ENCODE measurements around the gene PRKACB. TPM values are rescaled to one million over a fixed set of nuclear protein-coding genes. Genes with fewer than 3 reads are reported as not detected.

PRKACB gene
- total RNA-seq, 2 donors from 2014 or later, result 9.6 to 18.2 TPM

GRCh38 chr1:84181350-84182005 is 37.4 kb downstream of the PRKACB start:
- no peak overlapping the region for H3K27ac ChIP-seq
- TF ChIP-seq CTCF (IDR thresholded peaks at IDR 0.05), result no peak
- no peak for TF ChIP-seq POLR2A (IDR thresholded peaks at IDR 0.05)
- ATAC-seq, result no peak
- intact Hi-C loops (cut with DNase I), result no loop called here
- no peak overlapping the region for H3K4me3 ChIP-seq
- H3K9me3 ChIP-seq, result no peaks in the 10 kb centered on the region
- no peak for DNase-seq
- no peaks in the 10 kb centered on the region for H3K4me1 ChIP-seq
- peaks cover 0 to 2% of the 10 kb centered on the region in 2 donors for H3K36me3 ChIP-seq (replicated peaks in 1 of 2; ENCODE audit: insufficient read depth in 1 of 2, low read depth in 2 of 2)
- no peaks in the 10 kb centered on the region for H3K27me3 ChIP-seq

- peaks cover 0 to 3% of the 10 kb centered on the region in 2 donors for H3K36me3 ChIP-seq (replicated peaks in 1 of 2; ENCODE audit: insufficient read depth in 1 of 2, low read depth in 2 of 2)
- intact Hi-C loops (cut with DNase I), result no loop called here
- H3K27me3 ChIP-seq, result no peaks in the 10 kb centered on the region
- H3K4me1 ChIP-seq, result no peaks in the 10 kb centered on the region
- no peaks in the 10 kb centered on the region for H3K9me3 ChIP-seq
- ATAC-seq, result no peak
- H3K27ac ChIP-seq, result no peak overlapping the region
- 82 to 83% methylated on average over 1 of the region's 1 CpG for WGBS, 2 donors
- TF ChIP-seq POLR2A (IDR thresholded peaks at IDR 0.05) (no peak), CTCF (IDR thresholded peaks at IDR 0.05) (no peak)
- DNase-seq, result no peak
- H3K4me3 ChIP-seq, result no peak overlapping the region
Measured at GRCh38 chr1:84190455-84190854, 46.4 kb downstream of the PRKACB start.

GRCh38 chr1:84192681-84193080 is 48.6 kb downstream of the PRKACB start:
- no peak for TF ChIP-seq CTCF (IDR thresholded peaks at IDR 0.05)
- no peak for TF ChIP-seq POLR2A (IDR thresholded peaks at IDR 0.05)

GRCh38 chr1:84198832-84199231 is 54.8 kb downstream of the PRKACB start:
- intact Hi-C loops (cut with DNase I), result no loop called here
- no peak overlapping the region for H3K27ac ChIP-seq
- no peak for ATAC-seq
- H3K4me3 ChIP-seq, result no peak overlapping the region
- H3K27me3 ChIP-seq, result no peaks in the 10 kb centered on the region
- DNase-seq, result no peak
- no peak for TF ChIP-seq POLR2A (IDR thresholded peaks at IDR 0.05)
- TF ChIP-seq CTCF (IDR thresholded peaks at IDR 0.05), result no peak
- H3K36me3 ChIP-seq (replicated peaks in 1 of 2; ENCODE audit: insufficient read depth in 1 of 2, low read depth in 2 of 2), result peaks cover 2 to 5% of the 10 kb centered on the region in 2 donors
- no peaks in the 10 kb centered on the region for H3K4me1 ChIP-seq
- H3K9me3 ChIP-seq, result no peaks in the 10 kb centered on the region
- WGBS, 2 donors, result 93 to 94% methylated on average over 6 of the region's 6 CpGs

More at GRCh38 chr1:84192681-84193080, 48.6 kb downstream of the PRKACB start:
- H3K27me3 ChIP-seq, result no peaks in the 10 kb centered on the region
- DNase-seq, result no peak
- H3K4me3 ChIP-seq, result no peak overlapping the region
- H3K36me3 ChIP-seq (replicated peaks in 1 of 2; ENCODE audit: insufficient read depth in 1 of 2, low read depth in 2 of 2), result no peaks in the 10 kb centered on the region
- intact Hi-C loops (cut with DNase I), result no loop called here
- no peaks in the 10 kb centered on the region for H3K9me3 ChIP-seq
- 73 to 80% methylated on average over 3 of the region's 3 CpGs for WGBS, 2 donors
- H3K27ac ChIP-seq, result no peak overlapping the region
- H3K4me1 ChIP-seq, result no peaks in the 10 kb centered on the region
- ATAC-seq, result no peak

GRCh38 chr1:84199257-84199656 is 55.2 kb downstream of the PRKACB start:
- H3K36me3 ChIP-seq (replicated peaks in 1 of 2; ENCODE audit: insufficient read depth in 1 of 2, low read depth in 2 of 2), result peaks cover 2 to 5% of the 10 kb centered on the region in 2 donors
- no peaks in the 10 kb centered on the region for H3K4me1 ChIP-seq
- TF ChIP-seq CTCF (IDR thresholded peaks at IDR 0.05) (no peak), POLR2A (IDR thresholded peaks at IDR 0.05) (no peak)
- no peak overlapping the region for H3K27ac ChIP-seq
- H3K9me3 ChIP-seq, result no peaks in the 10 kb centered on the region
- intact Hi-C loops (cut with DNase I), result no loop called here
- no peak for ATAC-seq
- H3K4me3 ChIP-seq, result no peak overlapping the region
- no peak for DNase-seq
- 83 to 100% methylated on average over 1 of the region's 1 CpG for WGBS, 2 donors
- H3K27me3 ChIP-seq, result no peaks in the 10 kb centered on the region
